Nephron (organoid): ENCODE results near the gene SELE.

ENCODE experiments used
- H3K27ac Mint-ChIP-seq, 3 experiments: 2 replicates each; pipeline ENCODE4 v1.8.0; 2020; ENCODE audit warnings: mixed read lengths in 3 of 3, mild to moderate bottlenecking in 2 of 3, moderate library complexity in 1 of 3
- H3K27me3 Mint-ChIP-seq: 2 replicates; pipeline ENCODE4 v1.8.0; 2021; ENCODE audit warnings: low read depth, mild to moderate bottlenecking, moderate library complexity, mixed read lengths
- H3K36me3 Mint-ChIP-seq: 2 replicates; pipeline ENCODE4 v1.8.0; 2020; ENCODE audit warnings: low read depth, mixed read lengths
- H3K4me1 Mint-ChIP-seq: 2 replicates; pipeline ENCODE4 v1.8.0; 2020; ENCODE audit warnings: mixed read lengths
- H3K4me3 Mint-ChIP-seq, 3 experiments: 2 replicates each; pipeline ENCODE4 v1.8.0; 2020; ENCODE audit warnings: mild to moderate bottlenecking in 3 of 3, mixed read lengths in 3 of 3, moderate library complexity in 2 of 3
- H3K9me3 Mint-ChIP-seq: 2 replicates; pipeline ENCODE4 v1.8.0; 2020; ENCODE audit warnings: mixed read lengths
- TF ChIP-seq, protein P1 (sequence below), 3 experiments: fragments of 200-600 bp; sonication (generic); IDR thresholded peaks; one replicate each; pipeline ENCODE4 v1.5.0; 2021; ENCODE audit warnings: antibody characterized with exemption in 3 of 3; ENCODE audit not compliant: unreplicated experiment in 3 of 3

Gene SELE

DNA sequence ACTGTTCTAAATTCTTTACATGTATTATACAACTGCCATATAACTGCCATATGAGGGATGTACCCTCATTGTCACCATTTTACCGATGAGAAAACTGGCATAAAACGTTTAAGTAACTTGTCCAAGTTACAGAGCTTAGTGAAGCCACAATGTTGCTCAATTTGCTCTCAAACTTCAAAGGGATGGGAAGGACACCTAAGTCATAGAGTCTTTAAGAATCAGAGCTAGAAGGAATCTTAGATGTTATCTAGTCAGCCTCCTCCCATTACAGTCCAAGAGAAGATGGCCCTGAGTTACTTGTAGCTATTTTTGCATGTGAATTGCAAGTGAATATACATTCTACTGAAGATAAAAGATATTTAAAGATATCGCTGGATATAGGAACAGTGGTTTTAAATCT lies 54.2 kb downstream of the SELE start:
- TF ChIP-seq, protein P1, sequence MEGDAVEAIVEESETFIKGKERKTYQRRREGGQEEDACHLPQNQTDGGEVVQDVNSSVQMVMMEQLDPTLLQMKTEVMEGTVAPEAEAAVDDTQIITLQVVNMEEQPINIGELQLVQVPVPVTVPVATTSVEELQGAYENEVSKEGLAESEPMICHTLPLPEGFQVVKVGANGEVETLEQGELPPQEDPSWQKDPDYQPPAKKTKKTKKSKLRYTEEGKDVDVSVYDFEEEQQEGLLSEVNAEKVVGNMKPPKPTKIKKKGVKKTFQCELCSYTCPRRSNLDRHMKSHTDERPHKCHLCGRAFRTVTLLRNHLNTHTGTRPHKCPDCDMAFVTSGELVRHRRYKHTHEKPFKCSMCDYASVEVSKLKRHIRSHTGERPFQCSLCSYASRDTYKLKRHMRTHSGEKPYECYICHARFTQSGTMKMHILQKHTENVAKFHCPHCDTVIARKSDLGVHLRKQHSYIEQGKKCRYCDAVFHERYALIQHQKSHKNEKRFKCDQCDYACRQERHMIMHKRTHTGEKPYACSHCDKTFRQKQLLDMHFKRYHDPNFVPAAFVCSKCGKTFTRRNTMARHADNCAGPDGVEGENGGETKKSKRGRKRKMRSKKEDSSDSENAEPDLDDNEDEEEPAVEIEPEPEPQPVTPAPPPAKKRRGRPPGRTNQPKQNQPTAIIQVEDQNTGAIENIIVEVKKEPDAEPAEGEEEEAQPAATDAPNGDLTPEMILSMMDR (IDR thresholded peaks at IDR 0.05; ENCODE audit: unreplicated experiment in 3 of 3): no peak
- H3K9me3 Mint-ChIP-seq: no peaks in the 10 kb centered on the region
- H3K27me3 Mint-ChIP-seq: no peaks in the 10 kb centered on the region
- no peak overlapping the region for H3K27ac Mint-ChIP-seq
- no peaks in the 10 kb centered on the region for H3K36me3 Mint-ChIP-seq
- H3K4me1 Mint-ChIP-seq: no peaks in the 10 kb centered on the region
- no peak overlapping the region for H3K4me3 Mint-ChIP-seq

DNA sequence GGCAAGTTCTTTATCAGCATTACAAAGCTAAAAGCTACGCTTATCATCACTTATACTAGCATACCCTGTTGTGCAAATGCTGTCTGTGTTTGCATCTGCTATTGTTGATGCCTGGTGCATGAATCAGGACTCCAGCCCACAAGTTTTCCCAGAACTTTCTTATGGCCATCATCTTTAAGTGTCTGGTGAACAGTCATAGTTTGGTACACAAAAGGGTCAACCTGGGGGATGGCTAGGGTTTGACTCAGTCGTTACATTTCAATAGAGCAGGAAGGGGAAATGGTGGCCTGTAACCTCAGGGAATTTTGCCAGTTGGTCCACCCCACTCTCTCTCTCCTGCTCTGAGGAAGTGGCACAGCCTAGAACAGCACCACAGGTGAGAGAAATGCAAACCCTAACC lies 57.9 kb downstream of the SELE start:
- no peak overlapping the region for H3K27ac Mint-ChIP-seq
- no peaks in the 10 kb centered on the region for H3K4me1 Mint-ChIP-seq
- no peaks in the 10 kb centered on the region for H3K36me3 Mint-ChIP-seq
- H3K27me3 Mint-ChIP-seq: no peaks in the 10 kb centered on the region
- no peaks in the 10 kb centered on the region for H3K9me3 Mint-ChIP-seq
- no peak overlapping the region for H3K4me3 Mint-ChIP-seq
- TF ChIP-seq, protein P1 (IDR thresholded peaks at IDR 0.05; ENCODE audit: unreplicated experiment in 3 of 3): no peak
